Uterus (tissue), 2 donors: ENCODE measurements around the gene PSPN.
A peak's percentile ranks its signal among the peaks of the same experiment; 100 is the strongest.

Source experiments
- POLR2A ChIP-seq, 2 donors: fragments of 450-650 bp; IDR thresholded peaks; one replicate each; pipeline ENCODE4 v1.6.1; 2016; ENCODE audit warnings: antibody characterized with exemption in 2 of 2, mild to moderate bottlenecking in 1 of 2, moderate library complexity in 1 of 2
- TF ChIP-seq, protein P1 (sequence below), 4 experiments: fragments of 200-600 bp in 2 of 4; fragments of 450-650 bp in 2 of 4; sonication (generic) in 2 of 4; IDR thresholded peaks; one replicate each; pipeline ENCODE4 v1.5.1; 2016 to 2019; ENCODE audit warnings: antibody characterized with exemption in 4 of 4, mild to moderate bottlenecking in 2 of 4, moderate library complexity in 1 of 4

DNA sequence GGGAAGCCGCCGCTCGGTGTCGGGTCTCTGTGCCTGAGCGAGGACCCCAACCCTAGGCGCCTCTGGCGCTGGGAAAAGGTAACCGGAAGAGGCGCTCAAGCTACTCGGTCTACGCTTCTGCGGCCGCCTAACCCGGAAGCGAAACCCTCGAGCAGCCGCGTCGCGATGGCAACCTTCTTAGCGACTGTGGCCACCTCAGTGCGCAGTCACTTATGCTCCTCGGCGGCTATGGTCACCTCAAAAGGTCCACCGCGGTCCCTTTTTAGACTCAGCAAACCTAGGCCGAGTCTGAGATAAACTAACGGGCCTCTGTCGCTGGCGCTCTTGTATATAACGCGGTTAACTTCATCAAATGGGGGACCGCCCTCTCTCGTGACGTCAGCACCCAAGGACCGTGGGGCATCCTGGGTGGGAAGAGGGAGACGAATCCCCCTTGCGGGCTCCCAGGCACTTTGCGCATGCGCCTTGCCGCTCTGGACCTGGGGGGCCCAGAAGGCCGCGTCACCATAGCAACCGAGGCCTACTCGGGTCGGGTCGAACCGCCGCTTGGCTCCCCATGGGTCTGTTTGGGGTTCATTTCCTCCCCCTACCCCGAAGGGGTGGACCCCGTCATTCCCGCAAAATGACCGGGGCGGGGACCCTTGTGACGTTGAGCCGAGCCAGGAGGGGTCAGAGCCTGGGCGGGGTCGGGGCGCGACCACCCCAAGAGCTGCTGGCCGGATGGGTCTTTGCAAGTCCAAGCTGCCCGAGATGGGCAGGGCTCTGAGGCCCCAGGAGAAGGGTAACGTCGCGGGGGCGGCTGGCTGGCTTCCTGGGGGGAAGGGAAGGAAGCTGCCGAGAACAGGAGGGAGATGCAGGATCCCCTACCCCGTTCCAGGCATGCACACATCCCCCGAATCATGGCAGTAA lies 17.6 kb upstream of the PSPN start, which contains the start of gene GTF2F1:
- peak in 1 of 2 donors; percentile 55 for TF ChIP-seq POLR2A (IDR thresholded peaks at IDR 0.05)
- TF ChIP-seq, protein P1, sequence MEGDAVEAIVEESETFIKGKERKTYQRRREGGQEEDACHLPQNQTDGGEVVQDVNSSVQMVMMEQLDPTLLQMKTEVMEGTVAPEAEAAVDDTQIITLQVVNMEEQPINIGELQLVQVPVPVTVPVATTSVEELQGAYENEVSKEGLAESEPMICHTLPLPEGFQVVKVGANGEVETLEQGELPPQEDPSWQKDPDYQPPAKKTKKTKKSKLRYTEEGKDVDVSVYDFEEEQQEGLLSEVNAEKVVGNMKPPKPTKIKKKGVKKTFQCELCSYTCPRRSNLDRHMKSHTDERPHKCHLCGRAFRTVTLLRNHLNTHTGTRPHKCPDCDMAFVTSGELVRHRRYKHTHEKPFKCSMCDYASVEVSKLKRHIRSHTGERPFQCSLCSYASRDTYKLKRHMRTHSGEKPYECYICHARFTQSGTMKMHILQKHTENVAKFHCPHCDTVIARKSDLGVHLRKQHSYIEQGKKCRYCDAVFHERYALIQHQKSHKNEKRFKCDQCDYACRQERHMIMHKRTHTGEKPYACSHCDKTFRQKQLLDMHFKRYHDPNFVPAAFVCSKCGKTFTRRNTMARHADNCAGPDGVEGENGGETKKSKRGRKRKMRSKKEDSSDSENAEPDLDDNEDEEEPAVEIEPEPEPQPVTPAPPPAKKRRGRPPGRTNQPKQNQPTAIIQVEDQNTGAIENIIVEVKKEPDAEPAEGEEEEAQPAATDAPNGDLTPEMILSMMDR (IDR thresholded peaks at IDR 0.05), result peak in 2 of 4 experiments; percentile 2 to 24
